Stimulated activated CD8-positive, alpha-beta memory T cell treated with anti-CD3 and anti-CD28 coated beads, Interleukin-7, amount 100 ng/mL, for 1 hour (primary cell): ENCODE results near the gene ZNF808.
"Not testable (repeated sequence)": the region's sequence is repeated elsewhere in the genome, so short reads cannot be mapped to it uniquely, and the experiment has no call there.

Source experiments
- DNase-seq, 2 donors: peaks; one replicate each; pipeline ENCODE4 v3.0.0-alpha.2; 2020; ENCODE audit warnings: low read depth in 2 of 2

The ZNF808 gene

GRCh38 chr19:52527134-52527955, at the start of gene ZNF808:
TSS of gene ZNF808 (plus strand) at chr19:52527668. CDS start at chr19:52543285, 15,617 bp downstream.
- peak; percentile 96 to 98 for DNase-seq

- not testable (repeated sequence) for DNase-seq
These were observed 43.2 kb upstream of the ZNF808 start for GRCh38 chr19:52484111-52484743.

- DNase-seq: not testable (repeated sequence)
These were observed 42.4 kb upstream of the ZNF808 start for GRCh38 chr19:52485064-52485463.

GRCh38 chr19:52485561-52486240, 41.8 kb upstream of the ZNF808 start:
- not testable (repeated sequence) for DNase-seq

GRCh38 chr19:52492201-52492993, 35.1 kb upstream of the ZNF808 start:
- no peak for DNase-seq

- DNase-seq: no peak
These were observed 34.4 kb upstream of the ZNF808 start for GRCh38 chr19:52492994-52493470.

GRCh38 chr19:52494518-52494917, 33.0 kb upstream of the ZNF808 start:
- DNase-seq: no peak

- no peak for DNase-seq
These were observed 28.9 kb upstream of the ZNF808 start for GRCh38 chr19:52498571-52498970.

- not testable (repeated sequence) for DNase-seq
These were observed 27.0 kb upstream of the ZNF808 start for GRCh38 chr19:52500474-52500873.

GRCh38 chr19:52500991-52501390, 26.5 kb upstream of the ZNF808 start:
- not testable (repeated sequence) for DNase-seq

GRCh38 chr19:52507266-52507665, 20.2 kb upstream of the ZNF808 start:
- no peak for DNase-seq

- DNase-seq: no peak
These were observed 11.3 kb upstream of the ZNF808 start for GRCh38 chr19:52516191-52516590.

- no peak for DNase-seq
These were observed 8.8 kb upstream of the ZNF808 start for GRCh38 chr19:52518646-52519045.

GRCh38 chr19:52519175-52519574, 8.3 kb upstream of the ZNF808 start:
- DNase-seq: not testable (repeated sequence)

GRCh38 chr19:52520013-52520412, 7.5 kb upstream of the ZNF808 start:
- no peak for DNase-seq

- no peak for DNase-seq
These were observed 4.9 kb upstream of the ZNF808 start for GRCh38 chr19:52522551-52522950.

- DNase-seq: no peak
These were observed 3.4 kb upstream of the ZNF808 start for GRCh38 chr19:52524086-52524485.

GRCh38 chr19:52527956-52528351, 486 bp downstream of the ZNF808 start:
- DNase-seq: no peak

- DNase-seq: no peak
These were observed 5.0 kb downstream of the ZNF808 start for GRCh38 chr19:52532480-52532879.

GRCh38 chr19:52533901-52534300, 6.4 kb downstream of the ZNF808 start:
- DNase-seq: no peak

GRCh38 chr19:52535385-52535770, 7.9 kb downstream of the ZNF808 start:
- DNase-seq: not testable (repeated sequence)
